HL-60 (cell line): ENCODE results near the gene LRRC17.

Experiments
- DNase-seq, 2 experiments: peaks; one replicate each; pipeline ENCODE4 v3.0.0-alpha.2; 2010 to 2020; ENCODE audit warnings: low read depth in 1 of 2, low spot score in 1 of 2
- H3K27ac ChIP-seq: fragments of 250-450 bp; sonication (Bioruptor Pico); replicated peaks from 2 replicates; pipeline ENCODE4 v1.5.1; 2020; ENCODE audit warnings: mild to moderate bottlenecking, moderate library complexity
- H3K27me3 ChIP-seq: fragments of 250-450 bp; sonication (Bioruptor Pico); 2 replicates; pipeline ENCODE4 v1.5.1; 2021; ENCODE audit warnings: mild to moderate bottlenecking, moderate library complexity; ENCODE audit not compliant: insufficient read depth, poor library complexity, severe bottlenecking
- H3K4me3 ChIP-seq: replicated peaks from 2 replicates; pipeline ENCODE4 v1.5.1; 2011; ENCODE audit warnings: mild to moderate bottlenecking, control low read depth, low read length; ENCODE audit not compliant: insufficient read depth
- GABPA ChIP-seq: IDR thresholded peaks from 2 replicates; pipeline ENCODE4 v1.6.1; 2012; ENCODE audit warnings: low read depth
- POLR2AphosphoS5 ChIP-seq: IDR thresholded peaks from 2 replicates; pipeline ENCODE4 v1.6.1; 2012; ENCODE audit warnings: low read depth
- SPI1 ChIP-seq: IDR thresholded peaks from 2 replicates; pipeline ENCODE4 v1.6.1; 2012; ENCODE audit warnings: low read depth, mild to moderate bottlenecking, borderline replicate concordance
- TF ChIP-seq, protein P1 (sequence below): IDR thresholded peaks from one replicate; pipeline ENCODE4 v1.5.1; 2011; ENCODE audit warnings: low read length, control low read depth, inconsistent platforms; ENCODE audit not compliant: insufficient read depth
- TF ChIP-seq, protein P2 (sequence below): IDR thresholded peaks from 2 replicates; pipeline ENCODE4 v1.6.1; 2012; ENCODE audit warnings: low read depth; ENCODE audit not compliant: insufficient replicate concordance

Gene LRRC17

DNA sequence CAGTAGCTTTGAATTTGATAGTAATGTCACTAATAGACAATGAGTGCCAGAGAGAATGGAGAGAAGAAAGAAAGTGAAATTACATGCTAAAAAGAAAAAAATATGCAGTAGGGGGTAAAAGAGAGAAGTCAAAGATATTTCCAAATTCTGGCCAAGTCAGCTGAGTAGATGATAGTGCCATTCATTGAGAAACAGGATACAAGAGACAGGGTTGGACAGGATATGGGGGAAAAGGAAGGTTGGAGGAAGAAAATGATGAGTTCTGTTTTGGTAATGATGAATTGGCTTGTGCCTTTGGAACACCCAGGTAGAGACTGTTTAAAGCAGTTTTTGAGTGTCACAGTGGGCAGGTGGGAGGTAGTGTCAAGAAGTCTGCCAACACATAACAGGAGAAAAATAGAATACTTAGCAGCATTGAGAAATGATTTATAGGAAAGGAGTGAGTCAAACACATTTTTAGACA, 78.3 kb downstream of the LRRC17 start:
- peak in 1 of 2 experiments; percentile 52 for DNase-seq
- Histone ChIP-seq H3K4me3 (no peak overlapping the region), H3K27me3 (no peaks in the 10 kb centered on the region), H3K27ac (peak overlapping the region; percentile 60)
- TF ChIP-seq, protein P1, sequence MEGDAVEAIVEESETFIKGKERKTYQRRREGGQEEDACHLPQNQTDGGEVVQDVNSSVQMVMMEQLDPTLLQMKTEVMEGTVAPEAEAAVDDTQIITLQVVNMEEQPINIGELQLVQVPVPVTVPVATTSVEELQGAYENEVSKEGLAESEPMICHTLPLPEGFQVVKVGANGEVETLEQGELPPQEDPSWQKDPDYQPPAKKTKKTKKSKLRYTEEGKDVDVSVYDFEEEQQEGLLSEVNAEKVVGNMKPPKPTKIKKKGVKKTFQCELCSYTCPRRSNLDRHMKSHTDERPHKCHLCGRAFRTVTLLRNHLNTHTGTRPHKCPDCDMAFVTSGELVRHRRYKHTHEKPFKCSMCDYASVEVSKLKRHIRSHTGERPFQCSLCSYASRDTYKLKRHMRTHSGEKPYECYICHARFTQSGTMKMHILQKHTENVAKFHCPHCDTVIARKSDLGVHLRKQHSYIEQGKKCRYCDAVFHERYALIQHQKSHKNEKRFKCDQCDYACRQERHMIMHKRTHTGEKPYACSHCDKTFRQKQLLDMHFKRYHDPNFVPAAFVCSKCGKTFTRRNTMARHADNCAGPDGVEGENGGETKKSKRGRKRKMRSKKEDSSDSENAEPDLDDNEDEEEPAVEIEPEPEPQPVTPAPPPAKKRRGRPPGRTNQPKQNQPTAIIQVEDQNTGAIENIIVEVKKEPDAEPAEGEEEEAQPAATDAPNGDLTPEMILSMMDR = no peak
- TF ChIP-seq GABPA (peak; percentile 30; the same call in 1 of the 2 replicates), POLR2AphosphoS5 (no peak), SPI1 (peak; percentile 62; the same call in 1 of the 2 replicates)
- TF ChIP-seq, protein P2, sequence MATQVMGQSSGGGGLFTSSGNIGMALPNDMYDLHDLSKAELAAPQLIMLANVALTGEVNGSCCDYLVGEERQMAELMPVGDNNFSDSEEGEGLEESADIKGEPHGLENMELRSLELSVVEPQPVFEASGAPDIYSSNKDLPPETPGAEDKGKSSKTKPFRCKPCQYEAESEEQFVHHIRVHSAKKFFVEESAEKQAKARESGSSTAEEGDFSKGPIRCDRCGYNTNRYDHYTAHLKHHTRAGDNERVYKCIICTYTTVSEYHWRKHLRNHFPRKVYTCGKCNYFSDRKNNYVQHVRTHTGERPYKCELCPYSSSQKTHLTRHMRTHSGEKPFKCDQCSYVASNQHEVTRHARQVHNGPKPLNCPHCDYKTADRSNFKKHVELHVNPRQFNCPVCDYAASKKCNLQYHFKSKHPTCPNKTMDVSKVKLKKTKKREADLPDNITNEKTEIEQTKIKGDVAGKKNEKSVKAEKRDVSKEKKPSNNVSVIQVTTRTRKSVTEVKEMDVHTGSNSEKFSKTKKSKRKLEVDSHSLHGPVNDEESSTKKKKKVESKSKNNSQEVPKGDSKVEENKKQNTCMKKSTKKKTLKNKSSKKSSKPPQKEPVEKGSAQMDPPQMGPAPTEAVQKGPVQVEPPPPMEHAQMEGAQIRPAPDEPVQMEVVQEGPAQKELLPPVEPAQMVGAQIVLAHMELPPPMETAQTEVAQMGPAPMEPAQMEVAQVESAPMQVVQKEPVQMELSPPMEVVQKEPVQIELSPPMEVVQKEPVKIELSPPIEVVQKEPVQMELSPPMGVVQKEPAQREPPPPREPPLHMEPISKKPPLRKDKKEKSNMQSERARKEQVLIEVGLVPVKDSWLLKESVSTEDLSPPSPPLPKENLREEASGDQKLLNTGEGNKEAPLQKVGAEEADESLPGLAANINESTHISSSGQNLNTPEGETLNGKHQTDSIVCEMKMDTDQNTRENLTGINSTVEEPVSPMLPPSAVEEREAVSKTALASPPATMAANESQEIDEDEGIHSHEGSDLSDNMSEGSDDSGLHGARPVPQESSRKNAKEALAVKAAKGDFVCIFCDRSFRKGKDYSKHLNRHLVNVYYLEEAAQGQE = no peak

DNA sequence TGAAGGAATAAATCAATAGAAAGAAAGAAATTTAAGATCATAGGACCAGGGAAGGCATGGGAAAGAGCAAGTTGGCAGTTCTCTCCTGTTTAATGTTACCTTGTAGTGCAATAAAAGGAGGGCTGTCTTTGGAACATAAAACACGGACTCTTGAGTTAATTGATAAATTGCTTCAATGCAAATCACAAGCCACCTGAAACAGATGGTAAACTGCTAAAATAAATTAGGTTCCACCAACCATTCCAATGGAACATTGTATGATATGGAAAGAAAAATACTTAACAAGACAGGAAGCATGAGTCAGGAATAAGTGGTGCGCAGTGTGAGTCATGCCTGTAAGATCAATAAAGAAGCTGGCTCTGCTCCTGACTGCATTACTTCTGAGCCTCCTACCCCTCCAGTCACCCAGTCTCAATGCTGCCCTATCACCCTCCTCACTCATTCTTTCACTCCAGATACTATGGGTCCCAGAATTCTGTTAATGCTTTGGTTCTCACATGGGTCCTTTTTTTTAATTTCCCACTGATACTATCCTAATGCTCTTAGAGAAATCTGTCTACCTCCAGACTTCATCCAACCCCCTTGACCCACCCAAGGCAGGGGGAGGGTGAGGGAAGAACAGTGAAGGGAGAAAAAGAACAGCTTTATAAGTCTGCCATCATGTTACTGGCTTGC, 78.9 kb downstream of the LRRC17 start:
- DNase-seq = peak in 1 of 2 experiments; percentile 61
- TF ChIP-seq, protein P2 = no peak
- TF ChIP-seq, protein P1 = no peak
- no peak for TF ChIP-seq GABPA
- no peak for TF ChIP-seq POLR2AphosphoS5
- TF ChIP-seq SPI1 = no peak

DNA sequence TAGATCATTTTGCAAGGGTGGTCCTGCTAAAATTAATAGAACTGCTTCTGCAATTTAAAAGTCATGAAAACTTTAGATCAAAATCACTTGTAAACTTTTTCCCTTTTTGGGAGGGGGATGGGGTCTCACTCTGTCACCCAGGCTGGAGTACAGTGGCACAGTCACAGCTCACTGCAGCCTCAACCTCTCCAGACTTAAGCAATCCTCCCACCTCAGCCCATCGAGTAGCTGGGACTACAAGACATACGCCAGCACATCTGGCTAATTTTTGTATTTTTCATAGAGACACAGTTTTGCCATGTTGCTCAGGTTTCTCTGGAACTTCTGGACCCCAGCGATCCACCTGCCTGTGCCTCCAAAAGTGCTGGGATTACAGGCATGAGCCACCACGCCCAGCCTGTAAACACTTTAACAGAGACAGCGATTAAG, 79.7 kb downstream of the LRRC17 start:
- Histone ChIP-seq H3K4me3 (no peak overlapping the region), H3K27me3 (no peaks in the 10 kb centered on the region), H3K27ac (peak overlapping the region; percentile 60)
- TF ChIP-seq, protein P2 = no peak
- TF ChIP-seq SPI1 (no peak), POLR2AphosphoS5 (no peak), GABPA (no peak)
- TF ChIP-seq, protein P1 = no peak
- no peak for DNase-seq

More for the DNA sequence above, 78.9 kb downstream of the LRRC17 start:
- no peak overlapping the region for H3K4me3 ChIP-seq
- peak overlapping the region; percentile 60 for H3K27ac ChIP-seq
- no peaks in the 10 kb centered on the region for H3K27me3 ChIP-seq
